ENCODE data around the gene GOLGA2. TPM values are rescaled to one million over a fixed set of nuclear protein-coding genes. Genes with fewer than 3 reads are reported as not detected.

GOLGA2 gene
- total and polyA plus RNA-seq, 5 donors from 2014 or later = 3.7 to 55.8 (median 4.1) TPM

GRCh38 chr9:128249908-128250838 lies 25.6 kb downstream of the GOLGA2 start:
- Mint-ChIP-seq H3K27me3 (peaks cover 6% of the 10 kb centered on the region), H3K4me1 (peaks cover 0 to 23% (median 12%) of the 10 kb centered on the region in 4 donors), H3K9me3 (no peaks in the 10 kb centered on the region), H3K27ac (peak overlapping the region; percentile 82 to 95 (median 95)), H3K36me3 (no peaks in the 10 kb centered on the region), H3K4me3 (peak overlapping the region; percentile 87 to 90 (median 90))
- no peaks in the 10 kb centered on the region for H3K36me3 ChIP-seq (ENCODE audit: control insufficient read depth, insufficient read depth, low read length)
- DNase-seq (peak; percentile 89 to 98 (median 96)), ATAC-seq (ENCODE audit: low read depth in 2 of 2) (peak; percentile 93)
- peak overlapping the region; percentile 34 for H3K4me3 ChIP-seq (ENCODE audit: low read depth, low read length)
- H3K27ac ChIP-seq (ENCODE audit: insufficient read depth, low read length, poor library complexity, severe bottlenecking) = peak overlapping the region; percentile 80
- H3K4me1 ChIP-seq (ENCODE audit: control insufficient read depth, insufficient read depth, low read length, poor library complexity, severe bottlenecking) = peaks cover 19% of the 10 kb centered on the region
- H3K27me3 ChIP-seq (ENCODE audit: control insufficient read depth, insufficient read depth, low read length) = no peaks in the 10 kb centered on the region
- H3K9me3 ChIP-seq (ENCODE audit: control insufficient read depth in 2 of 2, low read length in 2 of 2) = no peaks in the 10 kb centered on the region

- H3K4me3 ChIP-seq (ENCODE audit: low read depth, low read length) = peak overlapping the region; percentile 34
- H3K27me3 ChIP-seq (ENCODE audit: control insufficient read depth, insufficient read depth, low read length) = no peaks in the 10 kb centered on the region
- ATAC-seq (ENCODE audit: low read depth in 2 of 2) (no peak), DNase-seq (no peak)
- peaks cover 7% of the 10 kb centered on the region for H3K27me3 Mint-ChIP-seq
- no peaks in the 10 kb centered on the region for H3K9me3 Mint-ChIP-seq
- H3K4me3 Mint-ChIP-seq = peak overlapping the region; percentile 87 to 90 (median 90)
- peaks cover 19% of the 10 kb centered on the region for H3K4me1 ChIP-seq (ENCODE audit: control insufficient read depth, insufficient read depth, low read length, poor library complexity, severe bottlenecking)
- no peaks in the 10 kb centered on the region for H3K9me3 ChIP-seq (ENCODE audit: control insufficient read depth in 2 of 2, low read length in 2 of 2)
- no peaks in the 10 kb centered on the region for H3K36me3 ChIP-seq (ENCODE audit: control insufficient read depth, insufficient read depth, low read length)
- H3K27ac ChIP-seq (ENCODE audit: insufficient read depth, low read length, poor library complexity, severe bottlenecking) = peak overlapping the region; percentile 80
- peak overlapping the region; percentile 82 to 95 (median 95) for H3K27ac Mint-ChIP-seq
- peaks cover 0 to 24% (median 12%) of the 10 kb centered on the region in 4 donors for H3K4me1 Mint-ChIP-seq
- H3K36me3 Mint-ChIP-seq = no peaks in the 10 kb centered on the region
Measured at GRCh38 chr9:128249558-128249907, 26.3 kb downstream of the GOLGA2 start.

GRCh38 chr9:128247226-128247803 lies 28.5 kb downstream of the GOLGA2 start:
- Histone ChIP-seq H3K9me3 (ENCODE audit: control insufficient read depth in 2 of 2, low read length in 2 of 2) (no peaks in the 10 kb centered on the region), H3K4me3 (ENCODE audit: low read depth, low read length) (no peak overlapping the region), H3K27me3 (ENCODE audit: control insufficient read depth, insufficient read depth, low read length) (peaks cover 4% of the 10 kb centered on the region), H3K4me1 (ENCODE audit: control insufficient read depth, insufficient read depth, low read length, poor library complexity, severe bottlenecking) (peaks cover 19% of the 10 kb centered on the region), H3K36me3 (ENCODE audit: control insufficient read depth, insufficient read depth, low read length) (no peaks in the 10 kb centered on the region), H3K27ac (ENCODE audit: insufficient read depth, low read length, poor library complexity, severe bottlenecking) (no peak overlapping the region)
- Mint-ChIP-seq H3K36me3 (no peaks in the 10 kb centered on the region), H3K27ac (peak overlapping the region in 1 of 3 donors; percentile 20), H3K4me1 (peaks cover 0 to 24% (median 13%) of the 10 kb centered on the region in 4 donors), H3K27me3 (peaks cover 18% of the 10 kb centered on the region), H3K4me3 (no peak overlapping the region), H3K9me3 (no peaks in the 10 kb centered on the region)
- DNase-seq (no peak), ATAC-seq (ENCODE audit: low read depth in 2 of 2) (no peak)

- no peaks in the 10 kb centered on the region for H3K36me3 ChIP-seq (ENCODE audit: control insufficient read depth, insufficient read depth, low read length)
- H3K36me3 Mint-ChIP-seq = no peaks in the 10 kb centered on the region
- no peaks in the 10 kb centered on the region for H3K9me3 Mint-ChIP-seq
- DNase-seq (no peak), ATAC-seq (ENCODE audit: low read depth in 2 of 2) (no peak)
- H3K4me3 ChIP-seq (ENCODE audit: low read depth, low read length) = no peak overlapping the region
- no peak overlapping the region for H3K27ac Mint-ChIP-seq
- no peaks in the 10 kb centered on the region for H3K9me3 ChIP-seq (ENCODE audit: control insufficient read depth in 2 of 2, low read length in 2 of 2)
- H3K4me3 Mint-ChIP-seq = no peak overlapping the region
- H3K27ac ChIP-seq (ENCODE audit: insufficient read depth, low read length, poor library complexity, severe bottlenecking) = no peak overlapping the region
- peaks cover 0 to 18% (median 11%) of the 10 kb centered on the region in 4 donors for H3K4me1 Mint-ChIP-seq
- H3K27me3 Mint-ChIP-seq = peaks cover 23% of the 10 kb centered on the region
- H3K4me1 ChIP-seq (ENCODE audit: control insufficient read depth, insufficient read depth, low read length, poor library complexity, severe bottlenecking) = peaks cover 18% of the 10 kb centered on the region
- H3K27me3 ChIP-seq (ENCODE audit: control insufficient read depth, insufficient read depth, low read length) = peaks cover 4% of the 10 kb centered on the region
Measured at GRCh38 chr9:128246471-128246870, 29.3 kb downstream of the GOLGA2 start.

GRCh38 chr9:128245421-128246151 lies 30.2 kb downstream of the GOLGA2 start:
- no peaks in the 10 kb centered on the region for H3K9me3 Mint-ChIP-seq
- Histone ChIP-seq H3K4me3 (ENCODE audit: low read depth, low read length) (no peak overlapping the region), H3K27me3 (ENCODE audit: control insufficient read depth, insufficient read depth, low read length) (peaks cover 4% of the 10 kb centered on the region), H3K4me1 (ENCODE audit: control insufficient read depth, insufficient read depth, low read length, poor library complexity, severe bottlenecking) (peaks cover 9% of the 10 kb centered on the region), H3K9me3 (ENCODE audit: control insufficient read depth in 2 of 2, low read length in 2 of 2) (no peaks in the 10 kb centered on the region), H3K36me3 (ENCODE audit: control insufficient read depth, insufficient read depth, low read length) (no peaks in the 10 kb centered on the region), H3K27ac (ENCODE audit: insufficient read depth, low read length, poor library complexity, severe bottlenecking) (no peak overlapping the region)
- DNase-seq = no peak
- H3K4me3 Mint-ChIP-seq = peak overlapping the region in 1 of 4 donors; percentile 1
- no peak overlapping the region for H3K27ac Mint-ChIP-seq
- no peak for ATAC-seq (ENCODE audit: low read depth in 2 of 2)
- H3K36me3 Mint-ChIP-seq = no peaks in the 10 kb centered on the region
- H3K27me3 Mint-ChIP-seq = peaks cover 28% of the 10 kb centered on the region
- peaks cover 0 to 13% (median 7%) of the 10 kb centered on the region in 4 donors for H3K4me1 Mint-ChIP-seq

- Mint-ChIP-seq H3K9me3 (no peaks in the 10 kb centered on the region), H3K4me3 (no peak overlapping the region), H3K4me1 (peaks cover 0 to 10% (median 7%) of the 10 kb centered on the region in 4 donors), H3K27me3 (peaks cover 32% of the 10 kb centered on the region), H3K27ac (no peak overlapping the region), H3K36me3 (no peaks in the 10 kb centered on the region)
- peaks cover 4% of the 10 kb centered on the region for H3K27me3 ChIP-seq (ENCODE audit: control insufficient read depth, insufficient read depth, low read length)
- H3K4me1 ChIP-seq (ENCODE audit: control insufficient read depth, insufficient read depth, low read length, poor library complexity, severe bottlenecking) = peaks cover 3% of the 10 kb centered on the region
- ATAC-seq (ENCODE audit: low read depth in 2 of 2) (no peak), DNase-seq (no peak)
- no peaks in the 10 kb centered on the region for H3K9me3 ChIP-seq (ENCODE audit: control insufficient read depth in 2 of 2, low read length in 2 of 2)
- H3K4me3 ChIP-seq (ENCODE audit: low read depth, low read length) = no peak overlapping the region
- H3K36me3 ChIP-seq (ENCODE audit: control insufficient read depth, insufficient read depth, low read length) = no peaks in the 10 kb centered on the region
- H3K27ac ChIP-seq (ENCODE audit: insufficient read depth, low read length, poor library complexity, severe bottlenecking) = no peak overlapping the region
Measured at GRCh38 chr9:128244837-128245231, 31.0 kb downstream of the GOLGA2 start.

GRCh38 chr9:128244091-128244836 lies 31.5 kb downstream of the GOLGA2 start:
- H3K4me3 Mint-ChIP-seq = no peak overlapping the region
- H3K36me3 Mint-ChIP-seq = no peaks in the 10 kb centered on the region
- H3K9me3 Mint-ChIP-seq = no peaks in the 10 kb centered on the region
- H3K27ac Mint-ChIP-seq = no peak overlapping the region
- Histone ChIP-seq H3K36me3 (ENCODE audit: control insufficient read depth, insufficient read depth, low read length) (no peaks in the 10 kb centered on the region), H3K4me3 (ENCODE audit: low read depth, low read length) (no peak overlapping the region), H3K9me3 (ENCODE audit: control insufficient read depth in 2 of 2, low read length in 2 of 2) (no peaks in the 10 kb centered on the region), H3K4me1 (ENCODE audit: control insufficient read depth, insufficient read depth, low read length, poor library complexity, severe bottlenecking) (no peaks in the 10 kb centered on the region), H3K27ac (ENCODE audit: insufficient read depth, low read length, poor library complexity, severe bottlenecking) (no peak overlapping the region), H3K27me3 (ENCODE audit: control insufficient read depth, insufficient read depth, low read length) (peaks cover 4% of the 10 kb centered on the region)
- H3K27me3 Mint-ChIP-seq = peaks cover 32% of the 10 kb centered on the region
- ATAC-seq (ENCODE audit: low read depth in 2 of 2) (no peak), DNase-seq (no peak)
- H3K4me1 Mint-ChIP-seq = peaks cover 0 to 7% (median 5%) of the 10 kb centered on the region in 4 donors
